ENCODE measurements around the gene FZD7. TPM values are rescaled to one million over a fixed set of nuclear protein-coding genes. Genes with fewer than 3 reads are reported as not detected.
A peak's percentile ranks its signal among the peaks of the same experiment; 100 is the strongest.

FZD7 gene
- total RNA-seq: under 1 TPM; 0.47 to 0.61 TPM
- not detected for polyA plus RNA-seq

DNA sequence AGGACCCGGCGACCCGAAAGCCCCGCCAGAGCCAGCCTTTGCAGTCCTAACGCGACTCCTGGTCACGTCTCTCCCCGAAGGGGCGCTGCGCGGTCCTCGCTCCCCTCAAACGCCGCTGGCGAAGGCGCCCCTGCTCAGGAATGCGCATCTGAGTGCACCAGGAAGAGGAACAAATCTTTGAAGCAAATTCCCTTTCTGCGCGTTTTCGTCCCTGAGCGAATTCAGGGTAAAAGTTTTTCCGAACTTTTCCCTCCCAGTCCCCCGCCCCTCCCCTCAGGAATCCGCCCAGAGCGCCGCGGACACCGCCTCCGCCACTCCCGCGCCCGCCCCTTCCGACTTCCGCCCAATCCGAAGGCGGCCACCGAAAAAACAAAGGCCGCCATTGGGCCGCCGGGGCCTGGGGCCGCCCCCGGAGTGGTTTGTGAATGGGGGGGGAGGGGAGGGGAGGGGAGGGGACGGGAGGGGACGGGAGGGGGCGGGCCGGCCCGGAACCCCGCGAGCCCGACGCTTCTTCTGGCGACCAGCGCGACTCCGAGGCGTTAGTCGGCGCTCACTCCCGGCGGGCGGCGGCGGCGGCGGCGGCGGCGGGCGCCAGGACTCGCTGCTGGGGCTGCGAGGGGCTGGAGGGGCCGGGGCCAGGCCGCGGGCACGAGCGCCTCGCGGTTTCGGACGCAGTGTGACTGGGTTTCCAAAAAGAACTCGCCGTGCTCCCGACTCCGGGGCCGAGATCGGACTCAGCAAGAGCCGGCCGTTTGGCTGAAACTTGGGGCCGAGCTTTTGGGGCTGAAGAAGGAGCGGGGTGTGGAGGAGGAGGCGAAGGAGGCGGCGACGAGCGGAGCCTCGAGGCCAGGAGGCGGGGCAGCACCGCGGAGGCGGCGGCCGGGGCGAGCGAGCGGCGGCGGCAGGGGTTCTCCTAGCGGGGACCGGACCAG is at the start of gene FZD7:
Gene FZD7 (plus strand): TSS at position 539 of the 932 bp plus-strand sequence. CDS start 793 bp downstream, outside the sequence.
- peak; percentile 80 to 86 (median 82) for DNase-seq
- Histone ChIP-seq H3K4me3 (ENCODE audit: low read length in 2 of 2) (peak within 1 kb of the TSS; percentile 67 to 91), H3K27me3 (ENCODE audit: insufficient read depth, low read length) (peaks cover 27% of the 10 kb centered on the region), H3K4me1 (ENCODE audit: insufficient read depth, low read length) (peaks cover 21% of the 10 kb centered on the region), H3K36me3 (ENCODE audit: insufficient read depth, low read length) (no peaks in the 10 kb centered on the region), H3K27ac (ENCODE audit: low read depth, low read length) (peak within 1 kb of the TSS; percentile 15), H3K9me3 (ENCODE audit: control insufficient read depth in 1 of 2, low read length in 2 of 2) (no peaks in the 10 kb centered on the region)
- H3K27ac Mint-ChIP-seq: peak within 1 kb of the TSS; percentile 79 to 91 (median 84)
- H3K9me3 Mint-ChIP-seq: no peaks in the 10 kb centered on the region
- H3K4me1 Mint-ChIP-seq: peaks cover 8 to 15% (median 10%) of the 10 kb centered on the region in 4 donors
- ChIA-PET POLR2A (ENCODE audit: partially characterized antibody) (interaction anchor here (0.7 kb wide), 1 partner anchor 204 kb away, joined by 3 read pairs; no protein-coding TSS in a partner anchor), CTCF (ENCODE audit: partially characterized antibody) (no interaction called here)
- peaks cover 6 to 7% of the 10 kb centered on the region in 2 donors for H3K27me3 Mint-ChIP-seq
- peaks cover 0 to 9% of the 10 kb centered on the region in 2 donors for H3K36me3 Mint-ChIP-seq
- H3K4me3 Mint-ChIP-seq: peak within 1 kb of the TSS; percentile 91 to 96 (median 93)
- intact Hi-C loops (cut with micrococcal nuclease): loop anchor here (1.0 to 10.0 kb wide), 8 partner anchors 145 to 1659 kb away; partner anchors contain the start of genes ALS2, BMPR2, NOP58 and STRADB

DNA sequence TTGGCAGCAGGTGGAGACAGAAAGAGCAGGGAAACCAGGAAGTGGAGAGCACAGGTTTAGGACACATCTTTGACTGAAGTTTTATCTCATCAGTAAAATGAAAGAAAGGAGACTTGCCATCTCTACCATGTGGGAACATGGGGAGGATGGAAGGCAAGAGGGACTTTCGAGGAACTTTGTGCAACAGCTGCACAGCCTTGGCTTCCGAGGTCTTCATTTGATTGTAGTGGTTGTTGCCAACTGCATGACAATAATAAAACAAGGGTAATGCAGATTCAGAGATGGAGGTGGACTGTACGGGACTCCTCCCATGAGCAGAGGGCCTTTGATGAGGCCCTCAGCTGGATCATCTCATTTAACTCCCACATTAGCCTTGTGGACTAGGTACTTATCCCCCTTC is 49.3 kb upstream of the FZD7 start:
- H3K36me3 ChIP-seq (ENCODE audit: insufficient read depth, low read length): no peaks in the 10 kb centered on the region
- ChIA-PET CTCF (ENCODE audit: partially characterized antibody) (no interaction called here), POLR2A (ENCODE audit: partially characterized antibody) (no interaction called here)
- Mint-ChIP-seq H3K9me3 (no peaks in the 10 kb centered on the region), H3K27ac (no peak overlapping the region), H3K4me1 (no peaks in the 10 kb centered on the region), H3K4me3 (no peak overlapping the region), H3K27me3 (peaks cover 3% of the 10 kb centered on the region in 2 donors), H3K36me3 (no peaks in the 10 kb centered on the region)
- no peak for DNase-seq
- intact Hi-C loops (cut with micrococcal nuclease): no loop called here
- no peak overlapping the region for H3K4me3 ChIP-seq (ENCODE audit: low read length in 2 of 2)
- H3K4me1 ChIP-seq (ENCODE audit: insufficient read depth, low read length): no peaks in the 10 kb centered on the region
- H3K9me3 ChIP-seq (ENCODE audit: control insufficient read depth in 1 of 2, low read length in 2 of 2): no peaks in the 10 kb centered on the region
- H3K27me3 ChIP-seq (ENCODE audit: insufficient read depth, low read length): no peaks in the 10 kb centered on the region
- no peak overlapping the region for H3K27ac ChIP-seq (ENCODE audit: low read depth, low read length)

DNA sequence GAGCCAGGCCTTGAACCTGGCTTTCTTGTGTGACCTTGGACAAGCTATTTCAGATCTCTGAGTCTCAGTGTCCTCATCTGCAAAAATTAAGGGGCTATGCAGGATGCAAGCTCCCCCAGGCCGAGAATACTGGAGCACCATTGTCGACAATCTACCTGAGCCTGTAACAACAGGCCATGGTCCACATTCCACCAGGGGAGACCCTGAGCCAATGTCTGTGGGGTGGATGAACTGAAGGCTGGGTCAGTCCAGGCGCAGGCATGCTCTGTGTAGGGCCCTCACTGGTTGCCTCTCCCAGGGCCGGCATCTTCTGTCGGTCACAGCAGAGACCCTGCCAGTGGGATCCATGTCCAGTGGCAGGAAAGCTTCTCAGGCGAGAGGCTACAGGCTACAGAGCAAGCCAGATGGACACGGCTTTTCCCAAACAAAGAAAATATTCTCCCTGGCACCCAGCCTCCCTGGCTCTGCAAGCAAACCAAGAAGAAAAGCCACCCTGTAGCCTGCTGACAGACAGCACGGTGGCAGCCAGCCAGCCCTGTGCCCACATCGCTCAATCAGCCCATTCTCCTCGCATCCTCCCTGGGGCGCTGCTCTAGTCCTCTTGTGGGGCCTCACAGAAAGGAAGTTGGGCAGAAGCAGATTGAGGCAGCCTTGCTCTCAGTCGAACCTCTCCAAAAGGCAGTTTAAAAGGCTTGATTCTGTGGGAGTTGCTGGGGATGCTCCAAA is 48.7 kb upstream of the FZD7 start:
- ChIA-PET CTCF (ENCODE audit: partially characterized antibody) (no interaction called here), POLR2A (ENCODE audit: partially characterized antibody) (no interaction called here)
- H3K36me3 ChIP-seq (ENCODE audit: insufficient read depth, low read length): no peaks in the 10 kb centered on the region
- H3K27me3 ChIP-seq (ENCODE audit: insufficient read depth, low read length): no peaks in the 10 kb centered on the region
- no peaks in the 10 kb centered on the region for H3K4me1 ChIP-seq (ENCODE audit: insufficient read depth, low read length)
- Mint-ChIP-seq H3K4me3 (no peak overlapping the region), H3K36me3 (no peaks in the 10 kb centered on the region), H3K4me1 (no peaks in the 10 kb centered on the region), H3K9me3 (no peaks in the 10 kb centered on the region), H3K27ac (no peak overlapping the region), H3K27me3 (peaks cover 3% of the 10 kb centered on the region in 2 donors)
- no peak overlapping the region for H3K4me3 ChIP-seq (ENCODE audit: low read length in 2 of 2)
- H3K9me3 ChIP-seq (ENCODE audit: control insufficient read depth in 1 of 2, low read length in 2 of 2): no peaks in the 10 kb centered on the region
- H3K27ac ChIP-seq (ENCODE audit: low read depth, low read length): no peak overlapping the region
- intact Hi-C loops (cut with micrococcal nuclease): no loop called here
- DNase-seq: no peak

GRCh38 chr2:201985728-201986462 is 47.8 kb upstream of the FZD7 start:
- H3K27me3 ChIP-seq (ENCODE audit: insufficient read depth, low read length): no peaks in the 10 kb centered on the region
- no peak overlapping the region for H3K4me3 ChIP-seq (ENCODE audit: low read length in 2 of 2)
- no peak overlapping the region for H3K27ac ChIP-seq (ENCODE audit: low read depth, low read length)
- Mint-ChIP-seq H3K27me3 (no peaks in the 10 kb centered on the region), H3K9me3 (no peaks in the 10 kb centered on the region), H3K4me3 (no peak overlapping the region), H3K27ac (peak overlapping the region in 1 of 7 donors; percentile 29), H3K4me1 (no peaks in the 10 kb centered on the region), H3K36me3 (no peaks in the 10 kb centered on the region)
- CTCF ChIA-PET (ENCODE audit: partially characterized antibody): no interaction called here
- no peaks in the 10 kb centered on the region for H3K36me3 ChIP-seq (ENCODE audit: insufficient read depth, low read length)
- intact Hi-C loops (cut with micrococcal nuclease): no loop called here
- POLR2A ChIA-PET (ENCODE audit: partially characterized antibody): no interaction called here
- no peak for DNase-seq
- no peaks in the 10 kb centered on the region for H3K4me1 ChIP-seq (ENCODE audit: insufficient read depth, low read length)
- no peaks in the 10 kb centered on the region for H3K9me3 ChIP-seq (ENCODE audit: control insufficient read depth in 1 of 2, low read length in 2 of 2)

- ChIA-PET POLR2A (ENCODE audit: partially characterized antibody) (no interaction called here), CTCF (ENCODE audit: partially characterized antibody) (no interaction called here)
- no peaks in the 10 kb centered on the region for H3K9me3 Mint-ChIP-seq
- H3K36me3 Mint-ChIP-seq: no peaks in the 10 kb centered on the region
- DNase-seq: no peak
- Histone ChIP-seq H3K27me3 (ENCODE audit: insufficient read depth, low read length) (no peaks in the 10 kb centered on the region), H3K4me3 (ENCODE audit: low read length in 2 of 2) (no peak overlapping the region), H3K27ac (ENCODE audit: low read depth, low read length) (no peak overlapping the region), H3K4me1 (ENCODE audit: insufficient read depth, low read length) (no peaks in the 10 kb centered on the region), H3K36me3 (ENCODE audit: insufficient read depth, low read length) (no peaks in the 10 kb centered on the region), H3K9me3 (ENCODE audit: control insufficient read depth in 1 of 2, low read length in 2 of 2) (no peaks in the 10 kb centered on the region)
- no peak overlapping the region for H3K4me3 Mint-ChIP-seq
- no peaks in the 10 kb centered on the region for H3K4me1 Mint-ChIP-seq
- H3K27ac Mint-ChIP-seq: peak overlapping the region in 1 of 7 donors; percentile 29
- intact Hi-C loops (cut with micrococcal nuclease): no loop called here
- H3K27me3 Mint-ChIP-seq: no peaks in the 10 kb centered on the region
Measured at GRCh38 chr2:201986463-201986735, 47.3 kb upstream of the FZD7 start.

DNA sequence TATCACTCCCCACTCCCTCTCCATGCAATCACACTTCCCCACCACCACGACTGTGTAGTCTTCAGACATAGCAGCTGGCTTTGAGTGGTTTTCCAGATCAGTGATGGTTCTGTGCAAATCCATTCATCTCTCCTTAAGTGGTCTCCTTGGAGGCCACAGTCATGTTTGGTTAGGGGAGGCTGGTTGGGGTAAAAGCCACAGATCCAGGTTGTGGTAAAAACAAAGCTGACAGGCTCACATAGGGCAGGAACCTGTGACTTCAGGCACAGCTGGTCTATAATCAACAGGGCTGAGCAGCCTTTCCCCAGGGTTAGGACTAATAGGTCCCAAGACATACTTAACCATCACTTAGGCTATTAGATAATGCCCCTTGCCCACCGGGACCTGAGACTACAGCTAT is 46.2 kb upstream of the FZD7 start:
- H3K4me3 Mint-ChIP-seq: no peak overlapping the region
- intact Hi-C loops (cut with micrococcal nuclease): no loop called here
- Histone ChIP-seq H3K4me3 (ENCODE audit: low read length in 2 of 2) (no peak overlapping the region), H3K4me1 (ENCODE audit: insufficient read depth, low read length) (no peaks in the 10 kb centered on the region), H3K9me3 (ENCODE audit: control insufficient read depth in 1 of 2, low read length in 2 of 2) (no peaks in the 10 kb centered on the region), H3K27ac (ENCODE audit: low read depth, low read length) (no peak overlapping the region), H3K36me3 (ENCODE audit: insufficient read depth, low read length) (no peaks in the 10 kb centered on the region), H3K27me3 (ENCODE audit: insufficient read depth, low read length) (no peaks in the 10 kb centered on the region)
- POLR2A ChIA-PET (ENCODE audit: partially characterized antibody): no interaction called here
- no peak overlapping the region for H3K27ac Mint-ChIP-seq
- no peaks in the 10 kb centered on the region for H3K4me1 Mint-ChIP-seq
- no peaks in the 10 kb centered on the region for H3K27me3 Mint-ChIP-seq
- no peaks in the 10 kb centered on the region for H3K36me3 Mint-ChIP-seq
- CTCF ChIA-PET (ENCODE audit: partially characterized antibody): interaction anchor here (0.7 kb wide), 1 partner anchor 29 kb away, joined by 3 read pairs; no protein-coding TSS in a partner anchor
- DNase-seq: no peak
- H3K9me3 Mint-ChIP-seq: no peaks in the 10 kb centered on the region

GRCh38 chr2:201990069-201990468 is 43.6 kb upstream of the FZD7 start:
- no peak overlapping the region for H3K4me3 Mint-ChIP-seq
- Histone ChIP-seq H3K27ac (ENCODE audit: low read depth, low read length) (no peak overlapping the region), H3K4me1 (ENCODE audit: insufficient read depth, low read length) (no peaks in the 10 kb centered on the region), H3K4me3 (ENCODE audit: low read length in 2 of 2) (no peak overlapping the region), H3K27me3 (ENCODE audit: insufficient read depth, low read length) (no peaks in the 10 kb centered on the region), H3K36me3 (ENCODE audit: insufficient read depth, low read length) (no peaks in the 10 kb centered on the region), H3K9me3 (ENCODE audit: control insufficient read depth in 1 of 2, low read length in 2 of 2) (no peaks in the 10 kb centered on the region)
- ChIA-PET POLR2A (ENCODE audit: partially characterized antibody) (no interaction called here), CTCF (ENCODE audit: partially characterized antibody) (no interaction called here)
- intact Hi-C loops (cut with micrococcal nuclease): no loop called here
- H3K9me3 Mint-ChIP-seq: no peaks in the 10 kb centered on the region
- H3K27ac Mint-ChIP-seq: no peak overlapping the region
- no peaks in the 10 kb centered on the region for H3K36me3 Mint-ChIP-seq
- H3K27me3 Mint-ChIP-seq: peaks cover 1 to 2% of the 10 kb centered on the region in 2 donors
- no peak for DNase-seq
- H3K4me1 Mint-ChIP-seq: peaks cover 0 to 3% (median 0%) of the 10 kb centered on the region in 4 donors

All from CD4-positive, alpha-beta memory T cell (primary cell).